ENCODE data around the gene SHC4.

DNA sequence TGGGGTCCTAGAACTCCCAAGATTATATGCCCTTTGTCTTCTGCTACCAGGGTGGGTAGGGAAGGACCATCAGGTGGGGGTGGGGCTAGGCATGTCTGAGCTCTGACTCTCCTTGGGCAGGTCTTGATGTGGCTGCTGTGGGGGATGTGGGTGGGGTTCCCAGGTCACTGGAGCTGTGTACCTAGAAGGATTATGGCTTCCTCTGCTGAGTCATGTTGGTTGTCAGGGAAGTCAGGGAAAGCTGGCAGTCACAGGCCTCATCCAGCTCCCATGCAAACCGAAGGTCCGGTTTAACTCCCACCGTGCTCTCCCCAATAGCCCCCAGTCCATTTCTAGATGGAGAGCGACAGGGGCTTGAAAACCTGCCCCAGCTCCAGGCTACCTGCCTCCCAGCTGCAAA lies 50.6 kb downstream of the SHC4 start:
- no peak for TF ChIP-seq POLR2A (IDR thresholded peaks at IDR 0.05; ENCODE audit: low read length)
- TF ChIP-seq GATA1 (IDR thresholded peaks at IDR 0.05; ENCODE audit: low read depth, low read length), result no peak

All from erythroblast (primary cell).